ENCODE results near the gene FIBP.

The FIBP gene

DNA sequence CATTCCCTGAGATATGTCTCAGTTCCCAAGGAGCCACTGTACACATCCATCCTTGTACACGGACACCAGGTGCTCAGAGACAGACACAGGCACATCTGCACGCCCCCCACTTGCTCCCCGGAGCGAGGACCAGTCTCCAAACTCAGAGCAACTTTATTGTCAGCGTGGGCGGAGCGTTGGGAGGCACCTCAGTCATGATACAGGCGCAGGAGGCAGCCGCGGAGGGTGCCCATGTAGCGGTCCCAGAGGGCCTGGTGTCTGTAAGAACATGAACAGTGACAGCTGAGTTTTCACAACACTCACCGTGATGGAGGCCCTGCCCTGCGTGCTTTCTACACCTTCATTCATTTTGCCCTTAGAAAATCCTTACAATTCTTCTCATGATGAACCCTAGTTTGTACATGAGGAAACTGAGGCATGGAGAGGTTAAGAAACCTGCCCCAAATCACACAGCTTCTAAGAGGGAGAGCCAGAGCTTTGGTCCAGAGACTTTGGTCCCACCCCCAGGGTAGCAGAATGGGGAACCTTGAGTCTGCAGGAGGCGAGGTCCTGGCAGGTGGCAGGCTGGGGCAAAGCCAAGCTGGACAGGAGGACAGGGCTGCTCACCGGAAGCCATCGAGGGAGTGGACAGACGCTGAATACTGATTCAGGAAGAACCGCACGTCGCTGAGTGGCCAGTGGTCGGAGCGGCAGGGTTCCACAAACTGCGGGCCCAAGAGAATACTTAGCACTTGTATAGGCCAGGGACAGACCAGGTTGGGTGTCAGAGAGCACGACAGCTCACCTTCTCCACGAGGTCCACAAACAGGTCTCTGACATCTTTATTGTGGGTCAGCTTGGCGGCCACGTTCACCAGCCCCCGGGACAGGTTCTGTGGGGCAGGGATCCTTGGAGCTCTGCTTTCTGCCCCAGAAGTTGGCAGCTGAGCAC, 4.2 kb downstream of the FIBP start:
- H3K4me3 ChIP-seq, result no peak overlapping the region
- no peaks in the 10 kb centered on the region for H3K27me3 ChIP-seq
- H3K36me3 ChIP-seq, result peaks cover 55% of the 10 kb centered on the region
- peaks cover 14% of the 10 kb centered on the region for H4K20me1 ChIP-seq
- peaks cover 74% of the 10 kb centered on the region for H3K4me1 ChIP-seq
- no peaks in the 10 kb centered on the region for H3K9me3 ChIP-seq
- H3K9ac ChIP-seq, result no peak overlapping the region
- peak overlapping the region; percentile 66 for H3K4me2 ChIP-seq
- TF ChIP-seq Cebpa-rat (IDR thresholded peaks at IDR 0.05), result no peak
- H3K27ac ChIP-seq, result no peak overlapping the region

DNA sequence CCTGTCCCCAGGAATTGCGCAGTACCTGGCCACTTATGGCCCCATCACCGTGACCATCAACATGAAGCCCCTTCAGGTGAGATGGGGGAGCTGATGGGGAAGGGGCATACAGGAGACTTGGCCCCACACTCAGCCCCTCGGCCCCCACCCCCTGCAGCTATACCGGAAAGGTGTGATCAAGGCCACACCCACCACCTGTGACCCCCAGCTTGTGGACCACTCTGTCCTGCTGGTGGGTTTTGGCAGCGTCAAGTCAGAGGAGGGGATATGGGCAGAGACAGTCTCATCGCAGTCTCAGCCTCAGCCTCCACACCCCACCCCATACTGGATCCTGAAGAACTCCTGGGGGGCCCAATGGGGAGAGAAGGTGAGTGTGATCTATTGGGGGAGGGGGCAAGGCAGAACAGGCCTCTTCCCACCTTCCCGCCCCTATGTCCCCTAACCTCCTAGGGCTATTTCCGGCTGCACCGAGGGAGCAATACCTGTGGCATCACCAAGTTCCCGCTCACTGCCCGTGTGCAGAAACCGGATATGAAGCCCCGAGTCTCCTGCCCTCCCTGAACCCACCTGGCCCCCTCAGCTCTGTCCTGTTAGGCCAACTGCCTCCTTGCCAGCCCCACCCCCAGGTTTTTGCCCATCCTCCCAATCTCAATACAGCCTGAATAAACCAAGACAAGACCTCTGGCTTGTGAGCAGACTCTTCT, 5.1 kb downstream of the FIBP start:
- Histone ChIP-seq H4K20me1 (peaks cover 14% of the 10 kb centered on the region), H3K9ac (no peak overlapping the region), H3K36me3 (peaks cover 55% of the 10 kb centered on the region)

DNA sequence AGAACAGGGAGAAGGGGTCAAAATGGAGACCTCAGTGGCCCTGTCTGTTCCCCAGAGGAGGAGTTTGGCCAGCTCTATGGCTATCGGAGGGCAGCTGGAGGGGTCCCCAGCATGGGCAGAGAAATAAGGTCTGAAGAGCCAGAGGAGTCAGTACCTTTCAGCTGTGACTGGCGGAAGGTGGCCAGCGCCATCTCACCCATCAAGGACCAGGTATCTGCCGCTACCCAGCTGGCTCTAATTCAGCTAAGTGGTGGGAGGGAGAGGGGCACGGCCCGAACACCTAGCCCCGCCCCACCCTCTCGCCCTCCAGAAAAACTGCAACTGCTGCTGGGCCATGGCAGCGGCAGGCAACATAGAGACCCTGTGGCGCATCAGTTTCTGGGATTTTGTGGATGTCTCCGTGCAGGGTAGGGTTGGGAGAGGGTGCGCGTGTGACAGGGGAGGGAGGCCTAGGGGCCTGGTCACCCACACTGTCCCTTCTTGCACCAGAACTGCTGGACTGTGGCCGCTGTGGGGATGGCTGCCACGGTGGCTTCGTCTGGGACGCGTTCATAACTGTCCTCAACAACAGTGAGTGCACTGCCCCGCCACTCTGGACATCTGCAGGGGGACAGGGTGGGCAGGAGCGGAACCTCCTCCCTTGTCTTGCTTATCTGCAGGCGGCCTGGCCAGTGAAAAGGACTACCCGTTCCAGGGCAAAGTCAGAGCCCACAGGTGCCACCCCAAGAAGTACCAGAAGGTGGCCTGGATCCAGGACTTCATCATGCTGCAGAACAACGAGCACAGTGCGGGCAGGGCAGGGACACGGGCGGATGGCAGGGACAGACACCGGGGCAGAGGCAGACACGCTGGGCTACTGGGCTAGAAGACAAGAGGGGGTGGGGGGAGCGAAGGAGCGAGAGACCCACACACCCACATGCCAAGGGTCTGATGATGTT, 5.9 kb downstream of the FIBP start:
- Histone ChIP-seq H4K20me1 (peaks cover 14% of the 10 kb centered on the region), H3K4me2 (peak overlapping the region; percentile 79), H3K9me3 (no peaks in the 10 kb centered on the region), H3K36me3 (peaks cover 55% of the 10 kb centered on the region), H3K4me1 (peaks cover 65% of the 10 kb centered on the region), H3K4me3 (no peak overlapping the region), H3K9ac (no peak overlapping the region), H3K27me3 (no peaks in the 10 kb centered on the region), H3K27ac (no peak overlapping the region; the same call in 1 of the 2 replicates)
- no peak for TF ChIP-seq Cebpa-rat (IDR thresholded peaks at IDR 0.05)

More for the DNA sequence above, 5.1 kb downstream of the FIBP start:
- Histone ChIP-seq H3K27ac (no peak overlapping the region), H3K4me2 (no peak overlapping the region), H3K27me3 (no peaks in the 10 kb centered on the region), H3K4me3 (no peak overlapping the region), H3K9me3 (no peaks in the 10 kb centered on the region), H3K4me1 (peaks cover 70% of the 10 kb centered on the region)
- TF ChIP-seq Cebpa-rat (IDR thresholded peaks at IDR 0.05), result no peak

DNA sequence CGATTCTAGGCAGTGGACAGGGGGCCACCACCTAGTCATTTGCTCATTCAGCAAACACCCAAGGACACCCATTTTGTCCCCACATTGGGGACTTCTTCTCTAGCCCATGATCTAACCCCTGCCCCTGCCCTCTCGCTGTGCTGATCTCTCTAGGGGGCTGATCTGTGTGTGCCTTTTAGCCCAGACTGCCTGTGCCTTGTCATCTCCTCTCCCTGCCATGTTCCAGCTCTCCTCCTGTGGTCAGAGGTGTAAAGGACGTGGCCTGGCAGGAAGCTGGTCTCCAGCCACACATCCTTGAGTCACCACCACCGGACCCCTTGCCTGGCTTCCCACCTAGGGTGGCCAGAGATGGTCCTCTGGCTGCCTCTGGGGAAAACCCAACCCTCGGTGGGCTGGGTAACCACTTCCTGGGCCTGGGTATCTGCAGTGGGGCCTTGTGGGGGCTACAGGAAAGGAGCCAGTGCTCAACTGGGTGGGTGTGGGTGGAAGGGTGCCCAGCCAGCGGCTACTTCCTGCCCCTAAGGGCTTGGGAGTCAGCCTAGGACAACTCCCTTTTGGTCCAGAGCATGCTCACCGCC, 7.3 kb downstream of the FIBP start:
- Histone ChIP-seq H3K4me1 (peaks cover 51% of the 10 kb centered on the region), H3K4me2 (peak overlapping the region; percentile 79), H3K9me3 (no peaks in the 10 kb centered on the region), H4K20me1 (peaks cover 9% of the 10 kb centered on the region), H3K27me3 (no peaks in the 10 kb centered on the region), H3K4me3 (no peak overlapping the region), H3K27ac (peak overlapping the region; percentile 13), H3K36me3 (peaks cover 42% of the 10 kb centered on the region), H3K9ac (peak overlapping the region; percentile 25; the same call in 1 of the 2 replicates)
- TF ChIP-seq Cebpa-rat (IDR thresholded peaks at IDR 0.05), result no peak

DNA sequence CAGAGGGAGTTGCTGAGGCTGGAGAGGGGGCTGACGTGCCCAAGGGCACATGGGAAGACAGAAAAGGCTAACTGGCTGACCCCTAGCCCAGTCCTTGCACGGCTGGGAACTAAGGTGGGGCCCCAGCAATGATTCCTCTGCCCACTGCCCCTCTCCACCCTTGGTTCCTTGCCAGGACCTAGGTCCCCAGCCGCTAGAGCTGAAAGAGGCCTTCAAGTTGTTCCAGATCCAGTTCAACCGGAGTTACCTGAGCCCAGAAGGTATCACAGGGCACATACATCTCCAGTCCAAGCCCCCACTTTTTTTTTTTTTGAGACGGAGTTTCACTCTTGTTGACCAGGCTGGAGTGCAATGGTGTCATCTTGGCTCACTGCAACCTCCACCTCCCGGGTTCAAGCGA, 8.2 kb downstream of the FIBP start:
- H3K4me1 ChIP-seq, result peaks cover 42% of the 10 kb centered on the region
- H3K9ac ChIP-seq, result no peak overlapping the region
- H3K9me3 ChIP-seq, result no peaks in the 10 kb centered on the region
- H3K4me3 ChIP-seq, result no peak overlapping the region
- peaks cover 9% of the 10 kb centered on the region for H4K20me1 ChIP-seq
- 0 out of 2 replicates have a peak overlapping the region, but pooled peaks have one; percentile 22 for H3K27ac ChIP-seq
- H3K4me2 ChIP-seq, result peak overlapping the region; percentile 61
- no peaks in the 10 kb centered on the region for H3K27me3 ChIP-seq
- TF ChIP-seq Cebpa-rat (IDR thresholded peaks at IDR 0.05), result no peak
- peaks cover 33% of the 10 kb centered on the region for H3K36me3 ChIP-seq

DNA sequence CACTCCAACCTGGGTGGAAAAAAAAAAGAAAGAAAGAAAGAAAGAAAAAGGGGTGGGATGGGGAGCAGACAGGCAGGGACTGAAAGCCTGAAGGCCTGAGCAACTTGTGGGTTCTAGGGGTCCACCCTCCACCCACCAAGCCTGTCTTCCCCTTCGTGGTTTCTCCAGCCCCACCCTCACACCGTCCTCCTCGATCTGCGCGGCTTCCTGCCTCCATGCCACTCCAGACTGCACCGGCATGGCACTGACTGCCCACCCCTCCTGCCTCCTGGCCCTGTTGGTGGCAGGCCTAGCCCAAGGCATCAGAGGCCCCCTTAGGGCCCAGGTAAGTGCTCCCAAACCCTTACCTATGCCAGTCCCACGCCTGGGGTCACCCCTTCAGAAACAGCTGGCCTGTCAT, 8.7 kb downstream of the FIBP start, which contains the start of gene CTSW:
Gene CTSW, plus strand, starts transcription at position 221 of the 400 bp plus-strand sequence. Its CDS starts 18 bp downstream, at position 239.
- Histone ChIP-seq H3K4me3 (no peak within 1 kb of the TSS), H4K20me1 (peaks cover 9% of the 10 kb centered on the region), H3K9ac (no peak within 1 kb of the TSS), H3K36me3 (peaks cover 31% of the 10 kb centered on the region), H3K27ac (0 out of 2 replicates have a peak within 1 kb of the TSS, but pooled peaks have one; percentile 22), H3K4me1 (peaks cover 37% of the 10 kb centered on the region), H3K27me3 (no peaks in the 10 kb centered on the region), H3K4me2 (peak within 1 kb of the TSS; percentile 79), H3K9me3 (no peaks in the 10 kb centered on the region)
- no peak for TF ChIP-seq Cebpa-rat (IDR thresholded peaks at IDR 0.05)

DNA sequence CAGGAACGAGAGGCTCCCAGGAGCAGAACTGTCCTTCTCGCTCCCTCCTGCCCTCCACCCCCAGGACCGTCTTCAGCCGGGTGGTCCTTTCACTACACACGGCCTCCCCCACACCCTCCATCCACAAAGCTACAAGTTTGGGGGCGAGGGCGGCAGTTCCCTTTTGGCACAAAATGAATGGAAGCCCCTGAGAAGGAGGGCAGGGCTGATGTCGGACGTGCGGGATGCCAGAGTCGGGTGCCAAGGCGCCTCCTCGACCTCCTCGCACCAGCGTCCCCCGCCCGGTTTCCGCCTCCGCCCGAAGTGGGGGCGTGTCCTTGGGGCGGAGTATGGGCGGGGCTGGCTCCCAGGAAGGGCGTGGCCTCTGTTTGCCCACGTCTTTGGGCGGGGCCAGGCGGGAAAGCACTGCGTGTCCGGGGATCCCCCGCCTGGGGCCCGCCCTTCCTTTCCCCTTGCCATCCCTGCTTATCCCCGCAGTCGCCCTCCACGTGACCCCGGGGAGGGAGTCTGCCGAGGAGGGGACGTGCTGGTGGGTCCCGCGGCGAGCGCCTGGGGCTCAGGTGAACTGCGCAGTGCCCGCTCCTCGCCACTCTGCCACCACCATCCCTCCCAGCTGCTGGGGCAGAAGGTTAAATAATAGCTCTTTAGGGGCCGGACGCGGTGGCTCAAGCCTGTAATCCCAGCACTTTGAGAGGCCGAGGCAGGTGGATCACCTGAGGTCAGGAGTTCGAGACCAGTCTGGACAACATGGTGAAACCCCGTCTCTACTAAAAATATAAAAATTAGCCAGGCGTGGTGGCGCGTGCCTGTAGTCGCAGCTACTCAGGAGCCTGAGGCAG, 14.7 kb downstream of the FIBP start:
- H3K27ac ChIP-seq, result peak overlapping the region; percentile 42; the same call in 1 of the 2 replicates
- H3K9ac ChIP-seq, result peak overlapping the region; percentile 56
- H3K4me1 ChIP-seq, result peaks cover 48% of the 10 kb centered on the region

More for the DNA sequence above, 14.7 kb downstream of the FIBP start:
- Histone ChIP-seq H4K20me1 (peaks cover 35% of the 10 kb centered on the region), H3K27me3 (peaks cover 31% of the 10 kb centered on the region), H3K4me2 (peak overlapping the region; percentile 92), H3K4me3 (peak overlapping the region; percentile 64), H3K36me3 (peaks cover under 1% of the 10 kb centered on the region; the same call in 1 of the 2 replicates), H3K9me3 (no peaks in the 10 kb centered on the region)
- TF ChIP-seq Cebpa-rat (IDR thresholded peaks at IDR 0.05), result no peak

Data from BLaER1 (cell line).